ENCODE results near the gene LBHD1. TPM values are rescaled to one million over a fixed set of nuclear protein-coding genes. Genes with fewer than 3 reads are reported as not detected.
A peak's percentile ranks its signal among the peaks of the same experiment; 100 is the strongest.
"Not testable (repeated sequence)": the region's sequence is repeated elsewhere in the genome, so short reads cannot be mapped to it uniquely, and the experiment has no call there.

LBHD1 gene
- total RNA-seq, 2 experiments from 2014 or later, result 9.3 to 22.3 TPM

DNA sequence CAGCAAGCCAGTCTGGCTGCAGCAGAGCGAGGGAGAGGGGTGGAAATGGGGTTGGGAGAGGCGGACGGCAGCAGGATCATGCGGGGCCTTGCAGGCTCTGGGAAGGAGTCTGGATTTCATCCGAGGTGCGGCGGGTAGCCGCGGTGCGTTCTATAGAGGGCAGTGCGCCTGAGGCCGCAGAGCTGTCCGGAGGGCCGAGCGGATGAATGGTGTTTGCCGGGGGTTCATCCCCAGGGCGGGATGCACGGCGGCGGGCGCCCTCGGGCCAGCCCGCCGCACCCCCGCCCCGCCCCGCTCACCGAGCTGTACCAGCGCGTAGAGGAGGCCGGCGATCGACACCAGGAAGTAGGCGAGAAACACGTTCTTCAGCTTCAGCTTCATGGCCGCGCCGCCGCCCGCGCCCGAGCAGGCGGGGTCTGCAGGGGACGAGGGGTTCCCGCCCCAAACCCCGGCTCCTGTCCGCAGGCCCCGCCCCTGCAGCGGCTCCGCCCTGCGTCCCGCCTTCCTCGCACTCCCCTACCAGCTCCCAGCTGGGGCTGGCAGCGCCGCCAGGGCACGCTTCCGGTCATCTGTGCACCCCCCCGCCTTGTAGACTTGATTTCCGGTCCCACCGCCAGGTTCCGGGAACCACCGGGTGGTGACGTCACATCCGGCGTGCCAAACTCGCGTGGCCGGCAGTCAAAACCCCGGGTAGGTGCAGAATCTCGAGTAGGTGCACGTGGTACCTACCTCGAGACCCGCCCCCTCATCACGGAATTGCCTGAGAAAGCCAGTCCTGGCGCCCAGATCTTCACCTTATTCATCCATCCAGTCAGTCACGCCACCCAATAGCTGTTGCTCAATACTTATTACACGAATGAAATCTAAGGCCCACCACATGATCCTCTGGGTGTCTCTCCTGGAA, 50.2 kb downstream of the LBHD1 start, which contains the start of gene B3GAT3:
Gene B3GAT3 (minus strand): TSS at position 420 of the 904 bp plus-strand sequence. CDS start 39 bp downstream, at position 381.
- peak within 1 kb of the TSS; percentile 83 for H3K27ac ChIP-seq (ENCODE audit: low read depth, low read length, poor library complexity, severe bottlenecking)
- peaks cover 25% of the 10 kb centered on the region for H3K4me1 ChIP-seq (ENCODE audit: insufficient read depth, low read length, poor library complexity, severe bottlenecking)
- H2AFZ ChIP-seq (ENCODE audit: low read length), result peak within 1 kb of the TSS; percentile 68; the same call in 1 of the 2 replicates
- no peaks in the 10 kb centered on the region for H4K20me1 ChIP-seq (ENCODE audit: insufficient read depth, low read length)
- peak within 1 kb of the TSS; percentile 98 for H3K4me2 ChIP-seq (ENCODE audit: low read length)
- intact Hi-C loops (cut with micrococcal nuclease; ENCODE audit: unreplicated experiment), result loop anchor here (2.0 kb wide), 2 partner anchors 31 kb away; partner anchors contain the start of genes INTS5 and TUT1
- ChIA-PET CTCF (ENCODE audit: unreplicated experiment) (interaction anchor here (0.6 to 1.0 kb wide), 3 partner anchors 30 to 31 kb away, joined by 3 to 7 read pairs (median 4); partner anchors contain the start of gene INTS5), POLR2A (interaction anchor here (0.5 to 2.7 kb wide), 16 partner anchors 11 to 150 kb away, joined by 3 to 17 read pairs (median 4); partner anchors contain the start of genes C11orf98, CSKMT, EEF1G and GANAB)
- DNase-seq (ENCODE audit: low spot score), result peak; percentile 99
- no TSS peak for BruUV-seq (replicated peaks)
- peaks cover 45% of the 10 kb centered on the region for H3K36me3 ChIP-seq (ENCODE audit: insufficient read depth, low read length)
- peaks cover 24% of the 10 kb centered on the region for H3K79me2 ChIP-seq (ENCODE audit: insufficient read depth, low read depth, low read length)
- H3K9me3 ChIP-seq (ENCODE audit: low read length), result no peaks in the 10 kb centered on the region
- peak within 1 kb of the TSS; percentile 79 for H3K4me3 ChIP-seq (ENCODE audit: low read depth, low read length, poor library complexity, severe bottlenecking)
- TF ChIP-seq EZH2phosphoT487 (IDR thresholded peaks at IDR 0.05; ENCODE audit: borderline replicate concordance, low read depth, low read length), result no peak
- TF ChIP-seq, protein P1, sequence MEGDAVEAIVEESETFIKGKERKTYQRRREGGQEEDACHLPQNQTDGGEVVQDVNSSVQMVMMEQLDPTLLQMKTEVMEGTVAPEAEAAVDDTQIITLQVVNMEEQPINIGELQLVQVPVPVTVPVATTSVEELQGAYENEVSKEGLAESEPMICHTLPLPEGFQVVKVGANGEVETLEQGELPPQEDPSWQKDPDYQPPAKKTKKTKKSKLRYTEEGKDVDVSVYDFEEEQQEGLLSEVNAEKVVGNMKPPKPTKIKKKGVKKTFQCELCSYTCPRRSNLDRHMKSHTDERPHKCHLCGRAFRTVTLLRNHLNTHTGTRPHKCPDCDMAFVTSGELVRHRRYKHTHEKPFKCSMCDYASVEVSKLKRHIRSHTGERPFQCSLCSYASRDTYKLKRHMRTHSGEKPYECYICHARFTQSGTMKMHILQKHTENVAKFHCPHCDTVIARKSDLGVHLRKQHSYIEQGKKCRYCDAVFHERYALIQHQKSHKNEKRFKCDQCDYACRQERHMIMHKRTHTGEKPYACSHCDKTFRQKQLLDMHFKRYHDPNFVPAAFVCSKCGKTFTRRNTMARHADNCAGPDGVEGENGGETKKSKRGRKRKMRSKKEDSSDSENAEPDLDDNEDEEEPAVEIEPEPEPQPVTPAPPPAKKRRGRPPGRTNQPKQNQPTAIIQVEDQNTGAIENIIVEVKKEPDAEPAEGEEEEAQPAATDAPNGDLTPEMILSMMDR (conservative IDR thresholded peaks at IDR 0.05; ENCODE audit: low read length), result 0 out of 2 replicates have a peak, but pooled peaks have one; percentile 20
- no peaks in the 10 kb centered on the region for H3K9me2 ChIP-seq (ENCODE audit: insufficient read depth, low read length)

DNA sequence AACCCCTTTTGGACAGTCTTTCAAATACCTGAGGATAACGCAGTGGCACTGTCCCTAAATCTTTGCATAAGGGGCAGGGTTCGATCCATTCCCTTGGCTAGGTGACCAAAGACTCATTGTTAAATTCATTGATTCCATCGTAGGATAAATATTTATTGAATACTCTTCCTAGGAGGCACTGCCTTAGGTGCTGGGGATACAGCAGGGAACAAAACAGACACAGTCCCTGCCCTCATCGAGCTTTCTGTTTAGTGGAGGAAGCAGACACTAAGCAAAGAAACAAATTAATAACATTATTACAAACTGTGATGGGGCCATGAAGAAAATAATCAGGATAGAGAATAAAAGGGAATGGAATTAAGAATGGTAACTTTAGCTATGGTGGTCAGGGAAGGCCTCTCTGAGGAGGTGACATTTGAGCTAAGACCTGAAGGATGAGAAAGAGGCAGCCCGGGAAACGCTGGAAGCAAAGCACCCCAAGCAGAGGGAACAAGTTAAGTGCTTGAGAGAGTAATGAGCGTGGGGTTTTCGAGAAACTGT, 51.0 kb downstream of the LBHD1 start:
- no peaks in the 10 kb centered on the region for H3K9me3 ChIP-seq (ENCODE audit: low read length)
- H4K20me1 ChIP-seq (ENCODE audit: insufficient read depth, low read length), result no peaks in the 10 kb centered on the region
- H3K36me3 ChIP-seq (ENCODE audit: insufficient read depth, low read length), result peaks cover 45% of the 10 kb centered on the region
- peak overlapping the region; percentile 42; the same call in 1 of the 2 replicates for H2AFZ ChIP-seq (ENCODE audit: low read length)
- peak overlapping the region; percentile 98 for H3K4me2 ChIP-seq (ENCODE audit: low read length)
- ChIA-PET POLR2A (interaction anchor here (0.8 to 2.7 kb wide), 12 partner anchors 10 to 151 kb away, joined by 3 to 17 read pairs (median 4); partner anchors contain the start of genes C11orf98, CSKMT, EEF1G and GANAB), CTCF (ENCODE audit: unreplicated experiment) (interaction anchor here (0.9 to 1.0 kb wide), 2 partner anchors 29 to 32 kb away, joined by 3 to 4 read pairs; partner anchors contain the start of gene INTS5)
- peaks cover 24% of the 10 kb centered on the region for H3K79me2 ChIP-seq (ENCODE audit: insufficient read depth, low read depth, low read length)
- BruUV-seq (replicated peaks), result TSS peak; percentile 60
- H3K4me1 ChIP-seq (ENCODE audit: insufficient read depth, low read length, poor library complexity, severe bottlenecking), result peaks cover 25% of the 10 kb centered on the region
- peak overlapping the region; percentile 79 for H3K4me3 ChIP-seq (ENCODE audit: low read depth, low read length, poor library complexity, severe bottlenecking)
- intact Hi-C loops (cut with micrococcal nuclease; ENCODE audit: unreplicated experiment), result no loop called here
- peak overlapping the region; percentile 83 for H3K27ac ChIP-seq (ENCODE audit: low read depth, low read length, poor library complexity, severe bottlenecking)
- TF ChIP-seq EZH2phosphoT487 (IDR thresholded peaks at IDR 0.05; ENCODE audit: borderline replicate concordance, low read depth, low read length), result no peak
- TF ChIP-seq, protein P1 (conservative IDR thresholded peaks at IDR 0.05; ENCODE audit: low read length), result no peak
- H3K9me2 ChIP-seq (ENCODE audit: insufficient read depth, low read length), result no peaks in the 10 kb centered on the region
- no peak for DNase-seq (ENCODE audit: low spot score)

DNA sequence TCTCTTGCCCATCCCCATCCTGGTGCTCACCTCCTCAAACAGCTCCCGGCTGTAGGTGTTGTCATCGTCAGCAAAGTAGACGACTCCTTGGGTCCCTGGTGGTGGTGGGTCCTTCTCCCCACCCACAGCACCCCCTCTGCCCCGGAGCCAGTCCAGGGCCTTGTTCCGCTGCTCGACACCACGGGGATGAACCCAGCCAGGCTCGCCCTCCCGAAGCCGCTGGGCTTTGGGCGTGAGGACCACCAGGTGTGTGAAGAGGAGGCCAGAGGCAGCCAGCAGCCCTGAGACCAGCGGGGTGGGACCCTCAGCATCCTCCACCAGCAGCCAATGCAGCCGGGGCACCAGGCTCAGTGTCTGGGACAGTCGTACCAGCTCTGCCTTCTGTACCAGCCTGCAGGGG, 55.1 kb downstream of the LBHD1 start:
- H4K20me1 ChIP-seq (ENCODE audit: insufficient read depth, low read length); H2AFZ ChIP-seq (ENCODE audit: low read length); H3K9me2 ChIP-seq (ENCODE audit: insufficient read depth, low read length); POLR2A ChIA-PET; CTCF ChIA-PET (ENCODE audit: unreplicated experiment); H3K4me2 ChIP-seq (ENCODE audit: low read length); H3K4me3 ChIP-seq (ENCODE audit: low read depth, low read length, poor library complexity, severe bottlenecking); intact Hi-C loops (cut with micrococcal nuclease; ENCODE audit: unreplicated experiment); BruUV-seq (replicated peaks); DNase-seq (ENCODE audit: low spot score); H3K27ac ChIP-seq (ENCODE audit: low read depth, low read length, poor library complexity, severe bottlenecking); H3K9me3 ChIP-seq (ENCODE audit: low read length): not testable (repeated sequence)
- Histone ChIP-seq H3K79me2 (ENCODE audit: insufficient read depth, low read depth, low read length) (peaks cover 24% of the 10 kb centered on the region), H3K4me1 (ENCODE audit: insufficient read depth, low read length, poor library complexity, severe bottlenecking) (peaks cover 22% of the 10 kb centered on the region), H3K36me3 (ENCODE audit: insufficient read depth, low read length) (peaks cover 26% of the 10 kb centered on the region)
